A204.1 (cell line): ENCODE measurements around the gene COLEC12.

Experiments used
- FAIRE-seq: peaks from 2 replicates; lab custom pipeline; 2012; peaks lifted over from hg19 to GRCh38; lab: Jason Lieb, UNC

Gene COLEC12

DNA sequence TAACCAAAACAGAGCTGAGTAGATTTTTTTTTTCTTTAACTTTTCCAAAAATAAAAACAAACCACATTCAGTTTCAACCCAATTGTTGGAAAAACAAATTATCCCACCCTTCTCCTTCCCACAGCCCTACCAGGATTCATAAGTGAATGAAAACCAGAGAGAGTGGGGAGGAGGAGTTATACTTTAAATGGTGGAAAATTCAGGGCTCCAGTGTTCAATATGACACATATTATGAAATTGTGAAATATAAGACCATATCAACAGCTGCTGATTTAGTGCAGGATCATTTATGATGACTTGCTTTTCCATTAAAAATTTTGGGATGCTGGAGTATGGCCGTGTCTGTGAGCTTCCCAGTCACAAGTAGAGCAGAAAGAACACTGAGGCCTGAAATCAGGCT is 26.7 kb downstream of the COLEC12 start:
- FAIRE-seq, result no peak

DNA sequence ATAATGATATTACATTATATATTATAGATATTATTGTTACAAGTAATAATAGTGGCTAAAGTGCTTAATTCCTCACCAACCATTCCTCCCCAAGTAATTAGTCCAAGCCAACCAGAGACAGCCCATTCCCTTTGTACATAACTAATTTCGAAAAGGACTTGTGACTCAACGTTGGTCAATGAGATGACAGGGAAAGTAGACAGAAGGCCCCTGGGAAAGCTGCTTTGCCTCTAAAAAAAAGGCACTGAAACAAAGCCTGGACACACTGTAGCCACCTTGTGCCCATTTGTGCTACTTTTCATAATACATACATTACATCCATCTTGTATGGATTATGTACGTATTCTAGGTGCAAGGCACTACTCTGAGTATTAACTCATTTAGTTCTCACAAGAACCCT is 28.8 kb downstream of the COLEC12 start:
- FAIRE-seq, result no peak

DNA sequence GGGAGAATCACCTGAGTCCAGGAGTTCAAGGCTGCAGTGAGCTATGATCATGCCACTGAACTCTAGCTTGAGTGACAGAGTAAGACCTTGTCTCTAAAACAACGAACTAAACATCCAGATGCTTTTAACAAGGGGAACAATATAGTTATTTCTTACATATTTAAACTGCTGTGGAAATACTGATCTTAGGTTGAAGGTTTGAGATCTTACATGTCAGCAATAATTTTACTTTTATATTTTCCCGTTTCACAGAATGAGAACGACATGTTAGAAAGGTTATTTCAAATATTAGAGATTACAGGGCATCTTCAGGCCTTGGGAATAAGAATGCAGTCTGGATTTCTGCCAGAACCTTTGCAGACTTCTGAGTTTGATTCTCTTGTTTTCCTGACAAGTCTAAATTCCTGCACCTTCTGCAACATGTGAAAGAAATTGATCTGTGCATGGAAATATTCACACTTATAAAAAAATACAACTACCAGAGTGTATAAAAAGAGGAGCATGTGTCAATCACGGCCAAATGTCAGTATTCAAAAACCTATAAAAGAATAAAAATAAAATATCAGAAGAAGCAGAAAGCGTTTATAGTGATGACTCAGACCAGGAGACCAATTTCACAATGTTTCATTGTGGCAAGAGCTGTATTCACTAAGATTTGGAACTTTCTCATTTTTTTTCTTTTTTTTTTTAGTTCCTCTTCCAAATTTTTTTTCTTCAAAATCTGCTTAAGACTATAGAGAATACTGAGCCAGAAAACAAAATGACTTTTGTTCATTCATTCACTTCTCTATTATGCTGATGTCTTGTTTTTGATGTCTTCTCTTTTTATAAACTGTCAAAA is 29.6 kb downstream of the COLEC12 start:
- FAIRE-seq, result no peak

DNA sequence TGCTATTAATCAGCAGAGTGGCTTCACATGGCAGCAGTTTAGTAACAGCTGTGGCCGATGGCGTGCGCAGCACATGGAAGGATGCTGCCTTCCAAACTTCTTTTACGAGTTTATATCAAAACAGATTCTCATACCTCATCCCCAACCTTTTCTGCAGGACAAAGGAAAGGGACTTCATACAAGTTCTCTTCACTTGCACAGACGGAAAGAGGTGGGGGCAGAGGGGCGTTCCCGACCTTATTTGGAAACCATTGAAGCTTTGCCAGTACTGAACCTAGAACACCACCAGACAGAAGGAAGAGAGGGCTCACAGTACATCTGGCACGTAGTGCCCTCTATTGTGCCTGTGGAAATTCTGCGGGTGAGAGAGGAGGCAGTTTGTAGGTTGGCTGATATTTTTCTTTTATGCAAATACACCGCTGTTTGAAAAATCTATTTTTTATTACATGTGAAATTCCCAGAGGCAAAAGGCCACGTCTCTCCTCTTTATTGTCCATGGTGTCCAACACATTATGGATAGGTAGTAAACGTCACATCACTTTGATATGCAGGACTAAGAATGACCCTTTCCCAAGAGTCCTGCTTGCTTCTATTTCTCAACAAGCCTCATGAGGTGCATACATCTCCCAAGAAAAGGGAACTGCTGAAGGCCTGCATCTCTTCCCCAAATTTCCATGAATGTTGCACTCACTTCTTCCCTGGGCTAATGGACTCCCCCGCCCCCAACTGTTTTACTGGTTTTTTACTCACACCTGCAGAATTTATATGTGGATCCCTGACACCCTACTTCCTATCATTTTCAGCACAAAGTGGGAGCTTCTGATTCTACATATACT is 31.3 kb downstream of the COLEC12 start:
- FAIRE-seq, result no peak

DNA sequence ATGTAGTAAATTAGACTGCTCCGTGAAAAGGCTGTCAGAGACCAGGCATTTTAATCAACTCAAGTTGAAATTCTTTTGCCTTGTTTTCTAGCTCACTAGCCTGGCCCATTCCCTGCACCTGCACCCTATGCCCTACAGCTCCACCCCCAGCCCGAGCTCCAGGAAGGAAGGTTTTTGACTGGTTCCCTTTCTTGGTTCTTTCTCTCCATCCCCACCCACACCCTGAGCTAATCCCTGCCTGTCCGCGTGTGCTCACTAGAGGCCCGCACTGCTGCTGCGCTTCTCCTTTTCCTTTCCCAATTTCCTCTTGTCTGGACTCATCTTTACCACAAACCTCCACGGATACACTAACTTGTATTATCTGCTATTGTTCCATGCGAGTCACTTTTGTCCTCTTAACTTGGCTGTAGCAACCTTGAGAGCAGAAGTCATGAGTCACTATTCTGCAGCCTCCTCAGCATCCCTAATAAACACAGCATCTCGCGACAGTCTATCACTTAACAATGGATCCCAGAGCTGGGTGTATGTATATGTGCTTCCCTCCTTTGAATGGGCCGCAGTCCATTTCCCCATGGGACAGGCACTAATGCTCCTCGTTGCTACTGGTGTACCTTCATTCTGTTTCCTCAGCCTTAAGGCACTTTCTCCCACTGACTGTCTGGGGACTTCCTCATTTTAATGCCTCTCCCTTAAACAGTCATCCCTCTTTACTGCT is 36.5 kb downstream of the COLEC12 start:
- FAIRE-seq, result no peak

DNA sequence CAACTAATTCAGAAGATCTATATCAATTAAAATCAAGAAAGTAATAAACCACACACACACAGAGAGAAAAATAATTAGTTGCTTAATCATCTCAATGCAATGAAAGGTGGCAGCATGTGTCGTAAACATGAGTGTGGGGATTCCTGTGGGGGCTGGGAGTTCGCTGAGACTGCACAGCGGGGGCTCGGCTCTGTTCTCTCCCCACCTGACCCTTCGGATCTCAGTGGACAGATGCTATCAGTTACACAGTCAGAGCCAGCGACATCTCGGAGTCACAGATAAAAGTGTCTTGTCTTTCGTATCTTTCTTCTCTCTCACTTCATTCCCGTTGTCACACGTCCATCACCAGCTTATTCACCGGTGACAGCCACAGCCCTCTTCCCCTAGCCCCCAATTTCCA is 37.1 kb downstream of the COLEC12 start:
- no peak for FAIRE-seq

DNA sequence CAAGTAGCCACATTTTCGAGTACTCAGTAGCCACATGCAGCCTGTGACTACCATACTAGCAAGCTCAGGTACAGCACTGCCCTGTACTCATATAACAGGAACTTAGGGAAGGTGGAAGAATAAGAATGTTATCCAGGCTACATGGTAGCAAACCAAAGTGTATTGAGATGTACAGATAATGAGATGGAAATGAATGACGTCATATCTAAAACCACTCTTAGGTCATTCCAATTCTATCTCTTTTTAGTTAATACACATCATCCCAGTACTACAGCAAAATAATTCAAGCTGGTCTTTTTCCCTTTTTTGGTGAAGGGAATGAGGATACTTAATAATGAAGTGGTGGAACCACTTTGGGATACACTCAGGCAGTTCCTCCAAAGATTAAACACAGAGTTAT is 38.7 kb downstream of the COLEC12 start:
- no peak for FAIRE-seq

DNA sequence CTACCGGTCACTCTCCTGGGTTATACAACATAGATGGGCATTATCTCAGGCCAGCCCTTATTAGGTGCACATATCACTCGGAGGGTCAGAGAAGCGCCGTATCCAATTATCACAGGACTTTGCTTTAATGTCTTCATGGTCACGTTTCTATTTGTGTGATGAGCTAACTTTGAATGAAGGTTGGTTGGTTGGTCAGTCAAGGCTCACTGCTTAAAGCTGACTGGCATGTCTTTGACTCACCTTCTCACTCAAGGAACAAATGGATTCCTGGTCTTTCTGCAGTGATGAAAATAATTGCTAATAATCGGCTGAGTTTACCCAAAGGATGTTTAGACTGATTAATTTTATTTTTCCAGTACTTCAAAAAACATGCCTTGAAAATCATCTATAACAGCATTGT is 39.7 kb downstream of the COLEC12 start:
- no peak for FAIRE-seq

DNA sequence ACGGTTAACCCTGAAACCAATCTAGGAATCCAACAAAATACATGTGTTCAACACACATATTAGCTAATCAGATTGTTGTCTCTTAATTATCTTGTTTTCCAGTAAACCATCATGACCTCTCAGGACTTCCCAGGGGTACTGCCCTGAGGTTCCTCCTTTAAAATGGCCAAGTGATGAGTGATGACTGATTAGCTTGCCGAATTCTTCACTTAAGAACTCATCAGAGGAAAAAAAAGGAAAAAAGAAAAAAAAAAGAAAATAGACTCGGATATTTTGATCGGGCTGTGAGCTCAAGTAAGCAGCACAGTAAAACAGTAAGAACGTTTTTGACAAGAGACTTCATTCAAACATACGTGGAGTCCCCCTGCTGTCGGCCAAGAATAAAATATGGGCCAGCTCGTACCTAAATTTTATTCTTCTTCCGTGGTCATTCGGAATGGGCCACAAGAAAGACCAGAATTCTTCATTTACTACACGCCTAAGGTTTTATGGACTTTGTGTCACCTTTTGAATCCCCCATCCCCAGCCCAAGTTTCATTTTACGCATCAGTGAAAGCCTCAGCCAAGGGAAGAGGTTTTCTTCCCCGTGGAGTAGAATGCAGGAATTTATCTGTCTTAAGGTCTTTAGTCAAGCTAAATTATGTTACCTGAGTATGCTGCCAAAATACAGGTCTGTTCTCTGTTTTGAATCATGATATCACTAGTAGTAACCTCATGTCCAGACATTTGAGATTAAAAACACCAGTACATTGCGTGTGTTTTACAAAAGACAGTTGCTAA is 40.5 kb downstream of the COLEC12 start:
- FAIRE-seq, result no peak

DNA sequence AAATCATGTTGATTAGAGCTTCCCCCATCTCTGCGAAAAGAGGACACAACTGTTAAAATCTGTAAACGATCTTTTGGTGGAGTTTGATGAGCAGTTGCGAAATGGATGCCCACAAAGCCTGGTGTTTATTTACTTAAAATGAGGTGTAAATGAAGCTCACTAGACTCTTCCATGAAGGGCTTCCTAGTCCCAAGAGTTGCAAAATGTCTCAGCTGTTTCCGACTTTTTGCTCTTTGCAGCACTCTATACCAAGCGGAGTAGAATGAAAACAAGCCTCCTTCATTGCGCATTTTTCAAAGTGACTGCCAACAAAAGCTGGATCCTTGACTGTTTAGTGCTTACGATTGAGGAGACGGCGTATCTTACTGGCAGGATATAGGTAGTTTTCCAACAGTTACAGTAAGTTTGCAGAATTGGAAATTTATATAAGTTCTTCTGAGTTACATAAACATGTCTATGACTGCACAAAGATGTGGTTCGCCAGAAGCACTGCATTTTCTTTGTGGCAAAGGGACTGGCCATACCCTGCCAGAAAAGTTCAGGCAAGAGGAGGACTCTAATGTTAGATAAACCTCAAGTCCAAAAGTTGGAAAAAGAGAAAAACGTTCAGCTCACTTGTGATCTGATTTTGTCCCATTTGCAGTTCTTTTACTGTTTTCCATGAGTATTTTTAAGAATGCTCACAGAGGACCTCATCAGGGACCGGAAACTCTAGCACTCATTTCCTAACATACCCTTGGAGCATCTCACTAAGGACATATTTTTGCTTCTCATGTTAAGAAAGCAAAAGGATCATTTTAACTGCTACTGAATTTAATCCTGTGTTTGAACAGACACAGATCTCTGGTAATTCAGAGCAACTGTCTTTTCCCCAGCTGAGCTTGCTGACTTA is 42.7 kb downstream of the COLEC12 start:
- FAIRE-seq, result no peak

DNA sequence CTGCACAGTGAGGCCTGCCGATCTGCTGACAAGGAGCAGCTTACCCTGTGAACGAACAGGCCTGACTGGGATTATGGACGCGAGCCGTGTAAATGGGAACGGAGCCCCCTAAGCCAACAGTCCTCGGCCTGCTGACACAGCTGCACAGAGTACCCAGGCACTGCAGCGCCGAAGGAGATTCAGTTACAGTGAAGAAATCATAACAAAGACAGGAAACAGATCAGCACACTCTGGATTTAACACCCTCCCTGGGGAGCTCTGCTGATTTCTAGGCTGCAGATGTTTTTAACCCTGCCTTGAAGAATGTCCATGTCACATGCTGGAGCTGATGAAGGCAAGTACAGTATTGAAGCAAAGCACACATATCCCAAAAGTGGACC is 43.4 kb downstream of the COLEC12 start:
- no peak for FAIRE-seq

DNA sequence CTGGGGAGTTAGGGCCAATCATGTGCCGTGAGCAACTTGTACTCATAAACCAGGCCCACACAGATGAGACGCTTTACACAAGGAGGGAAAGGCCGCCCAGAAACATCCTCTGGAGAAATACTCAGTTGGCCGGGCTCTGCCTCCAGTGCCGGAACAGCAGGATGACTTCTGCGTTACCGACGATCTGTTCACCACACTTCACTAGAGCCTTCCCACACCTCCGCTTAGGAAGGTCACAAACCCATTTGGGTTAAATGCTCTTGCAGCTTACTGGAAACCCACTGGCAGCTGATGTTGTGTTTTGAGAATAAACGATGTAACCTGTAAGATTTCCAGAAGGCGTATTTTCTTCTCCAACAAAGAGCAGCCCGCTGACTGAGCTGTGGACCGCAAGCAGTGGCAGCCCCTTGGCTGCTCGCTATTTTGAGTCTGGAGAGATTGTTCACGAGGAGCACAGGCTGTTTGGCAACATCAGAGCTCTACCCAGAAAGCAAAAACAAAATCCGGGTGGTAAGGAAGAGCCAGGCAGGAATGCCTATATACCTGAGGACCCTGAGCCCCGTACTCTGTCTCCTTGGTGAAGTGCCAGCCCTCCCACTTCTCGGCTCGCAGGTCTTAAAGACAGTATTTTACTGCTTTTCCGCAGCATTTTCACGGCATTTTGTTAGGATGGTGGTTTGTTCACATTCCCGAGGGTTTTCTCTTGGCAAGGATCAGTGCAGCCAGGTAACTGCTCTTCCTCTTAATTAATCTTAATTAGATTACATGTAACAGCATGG is 44.0 kb downstream of the COLEC12 start:
- FAIRE-seq, result no peak

DNA sequence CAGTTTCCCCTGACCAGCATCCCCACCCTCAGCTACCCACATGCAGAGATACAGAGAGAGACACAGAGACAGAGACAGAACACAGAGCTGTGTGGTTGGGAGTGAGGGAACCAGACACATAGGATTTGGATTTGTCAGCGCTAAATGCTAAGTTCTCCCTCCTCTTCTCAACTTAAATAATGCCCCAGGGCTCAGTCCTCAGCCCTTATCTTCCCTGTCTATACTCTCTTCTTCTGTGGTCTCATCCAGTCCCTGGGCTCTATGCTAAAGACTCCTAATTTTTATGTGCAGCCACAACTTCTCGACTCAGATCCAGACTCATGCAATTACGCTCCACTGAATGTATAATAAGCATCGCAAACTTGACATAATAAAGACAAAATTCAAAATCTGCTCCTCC is 47.1 kb downstream of the COLEC12 start:
- no peak for FAIRE-seq

DNA sequence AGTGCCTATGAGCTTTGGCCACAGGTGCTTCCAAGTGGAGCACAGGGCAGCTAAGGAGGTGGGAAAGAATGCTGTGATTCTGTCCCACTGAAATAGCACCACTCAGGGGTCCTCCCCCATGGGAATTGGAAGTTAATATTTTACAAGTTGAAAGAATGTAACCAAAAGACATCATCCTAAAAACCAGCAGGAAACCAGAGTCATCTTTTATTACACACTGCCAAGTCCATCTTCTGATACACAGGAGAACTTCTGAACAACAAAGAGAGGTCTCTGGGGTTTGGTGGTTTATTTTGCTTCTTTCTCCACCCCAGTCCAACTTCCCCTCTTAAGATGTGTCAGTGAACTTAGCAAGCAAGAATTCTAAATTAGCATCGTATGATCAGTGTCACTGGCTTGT is 47.7 kb downstream of the COLEC12 start:
- no peak for FAIRE-seq

DNA sequence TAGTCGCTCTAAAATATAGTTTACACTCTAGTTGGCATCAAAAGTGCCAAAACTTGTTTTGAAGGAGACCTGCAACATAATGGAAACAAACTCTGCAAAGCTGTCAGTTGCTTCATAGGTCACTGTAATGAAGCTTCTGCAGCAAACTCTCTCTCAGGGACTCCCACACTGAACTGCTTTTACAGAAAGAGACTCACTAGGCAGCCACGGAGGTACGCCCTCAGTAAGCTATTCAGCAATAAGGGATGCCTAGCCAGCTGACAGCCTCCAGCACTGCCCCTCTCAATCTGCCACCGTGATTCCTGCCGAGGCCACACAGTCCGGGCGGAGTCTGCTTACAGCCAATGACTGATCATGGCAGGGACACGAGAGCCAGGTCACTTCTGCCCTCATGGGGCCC is 51.1 kb downstream of the COLEC12 start:
- no peak for FAIRE-seq

DNA sequence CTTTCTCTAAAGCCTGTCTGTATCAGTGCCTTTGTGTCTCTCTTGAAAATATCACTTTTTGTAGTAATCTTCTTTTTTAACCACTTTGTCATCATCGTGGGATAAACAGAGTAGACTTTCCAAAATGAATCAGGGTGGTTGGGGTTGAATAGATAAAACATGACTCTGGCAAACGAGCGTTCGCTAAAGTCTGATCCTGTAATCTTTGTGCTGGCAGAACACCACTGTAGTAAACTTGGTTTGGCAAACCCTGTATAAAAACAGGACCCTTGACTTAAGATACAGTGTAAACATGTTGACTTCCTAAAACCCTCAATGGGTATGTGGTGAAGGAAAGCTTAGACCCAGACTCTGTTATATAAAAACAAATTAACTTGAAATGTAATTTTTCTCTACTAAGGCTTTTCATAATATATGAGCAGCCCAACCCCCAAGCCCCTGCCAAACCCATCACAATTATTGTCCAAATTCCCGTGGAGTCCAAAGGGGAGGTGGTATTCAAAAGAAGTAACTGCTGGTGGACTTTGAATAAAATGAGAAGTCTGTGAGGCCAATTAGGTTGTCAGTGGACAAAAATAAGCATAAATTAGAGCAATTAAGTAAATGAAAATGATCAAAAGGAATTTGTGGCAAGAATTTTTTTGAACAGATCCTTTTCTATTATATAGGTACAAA is 52.2 kb downstream of the COLEC12 start:
- no peak for FAIRE-seq

DNA sequence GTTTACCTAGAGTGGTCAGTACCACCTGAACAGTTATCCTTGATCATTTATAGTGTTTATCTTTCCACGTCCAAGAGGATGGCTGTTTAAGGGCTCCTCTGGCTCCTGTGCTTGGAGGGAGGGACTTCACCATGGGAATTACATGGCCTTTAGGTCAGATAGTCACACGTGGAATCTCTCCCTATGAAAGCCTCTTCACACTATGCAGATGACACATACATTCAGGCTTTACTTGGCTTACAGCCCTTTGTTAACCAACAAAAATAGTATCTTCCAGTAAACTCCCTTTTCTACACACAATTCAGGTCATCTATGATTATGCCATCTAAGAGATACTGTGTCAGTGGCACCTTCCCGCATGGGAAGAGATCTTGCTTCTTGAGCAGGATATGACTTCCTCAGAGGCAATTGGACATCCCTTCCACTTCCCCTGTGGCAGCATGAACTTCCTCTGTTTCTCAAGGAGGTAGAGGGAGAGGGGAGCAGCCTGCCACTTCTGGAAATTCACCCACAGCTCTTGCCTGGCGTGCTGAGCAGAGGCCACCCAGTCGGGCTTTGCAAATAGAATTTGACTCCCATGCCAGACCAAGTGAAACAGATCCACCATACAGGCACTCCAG is 53.5 kb downstream of the COLEC12 start:
- no peak for FAIRE-seq

DNA sequence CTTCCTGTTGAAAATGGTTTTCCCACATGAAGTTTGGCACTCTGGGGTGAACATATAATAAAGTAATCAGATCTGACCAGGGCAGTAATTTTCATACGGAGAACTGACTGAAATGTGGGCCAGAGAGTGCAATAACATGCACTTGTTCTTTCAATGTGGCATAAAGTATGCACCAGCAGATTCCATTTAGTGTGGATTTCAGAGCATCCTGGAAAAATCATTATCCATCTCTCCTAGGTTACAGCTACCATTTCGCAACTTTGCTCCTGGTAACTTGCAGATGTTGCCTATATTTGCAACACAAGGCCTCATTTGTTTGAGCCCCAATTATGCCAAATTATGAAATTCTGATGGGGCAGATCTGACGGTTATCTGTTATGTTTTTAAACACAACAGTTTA is 55.4 kb downstream of the COLEC12 start:
- FAIRE-seq, result no peak

DNA sequence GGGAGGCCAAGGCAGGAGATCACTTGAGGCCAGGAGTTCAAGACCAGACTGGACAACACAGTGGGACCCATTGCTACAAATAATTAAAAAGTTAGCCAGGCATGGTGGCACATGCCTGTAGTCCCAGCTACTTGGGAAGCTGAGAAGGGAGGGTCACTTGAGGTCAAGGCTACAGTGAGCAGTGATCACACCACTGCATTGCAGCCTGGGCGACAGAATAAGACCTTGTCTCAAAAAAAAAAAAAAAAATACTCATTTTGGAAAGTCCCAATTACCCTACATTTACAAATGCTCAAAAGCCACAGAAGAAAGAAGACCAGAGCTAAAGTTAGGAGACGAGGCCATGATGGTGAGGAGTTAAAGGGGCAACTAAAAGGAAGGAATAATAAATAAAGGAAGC is 61.9 kb downstream of the COLEC12 start:
- no peak for FAIRE-seq
